Right renal pelvis (tissue), 4 donors: Measurements from ENCODE around the gene NBDY. TPM values are rescaled to one million over a fixed set of nuclear protein-coding genes. Genes with fewer than 3 reads are reported as not detected.
A peak's percentile ranks its signal among the peaks of the same experiment; 100 is the strongest.
"Not testable (repeated sequence)": the region's sequence is repeated elsewhere in the genome, so short reads cannot be mapped to it uniquely, and the experiment has no call there.

Experiments used
- DNase-seq, 4 donors: peaks; one replicate each; pipeline ENCODE4 v3.0.0-alpha.2; 2013; ENCODE audit warnings: low read depth in 4 of 4, low spot score in 3 of 4, missing footprints in 1 of 4
- polyA plus RNA-seq, 4 donors: library from polyadenylated mRNA; unstranded; fragments of 120-200 nt; gene quantifications; one replicate each; pipeline ENCODE4 v1.2.1, GENCODE V29; 2013; ENCODE audit not compliant: insufficient read length in 4 of 4

Gene NBDY
- polyA plus RNA-seq, 4 donors: 99.9 to 126 (median 110) TPM

- peak; percentile 27 to 42 (median 34) for DNase-seq
Observed at GRCh38 chrX:56764153-56764974, 35.3 kb downstream of the NBDY start.

- DNase-seq: no peak
Observed at GRCh38 chrX:56764975-56765791, 36.1 kb downstream of the NBDY start.

DNA sequence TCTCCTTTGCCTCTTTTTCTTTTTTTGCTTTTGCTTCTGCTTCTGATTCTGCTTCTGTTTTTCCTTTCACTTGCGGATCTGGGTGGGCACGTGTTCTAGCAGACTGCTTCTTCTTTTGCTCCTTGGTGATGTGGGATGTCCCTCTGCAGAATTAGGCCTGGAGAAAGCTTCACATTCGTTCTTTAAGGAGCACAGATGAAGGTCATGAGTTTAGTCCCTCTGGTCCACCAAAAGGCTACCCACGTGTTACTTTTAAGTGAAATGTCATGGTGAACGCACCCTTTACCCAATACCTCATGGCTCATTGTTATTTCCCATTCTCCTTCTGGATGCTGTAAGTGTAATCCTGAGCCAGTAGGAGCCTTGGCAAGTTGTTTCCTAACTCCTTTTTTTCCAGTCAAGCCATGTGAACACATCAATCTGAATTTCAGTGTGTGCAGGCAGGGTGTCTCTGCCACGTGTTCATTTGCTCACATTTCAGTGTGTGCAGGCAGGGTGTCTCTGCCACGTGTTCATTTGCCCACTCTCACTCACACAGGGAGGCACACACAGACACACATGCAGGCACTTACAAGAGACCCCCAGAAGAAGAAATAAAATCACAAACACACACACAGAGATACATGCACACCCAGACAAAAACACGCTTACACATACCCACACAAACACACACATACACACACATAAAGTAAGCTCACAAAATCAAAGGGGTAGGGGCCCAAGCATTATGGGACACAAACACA lies 36.9 kb downstream of the NBDY start:
- DNase-seq: no peak

DNA sequence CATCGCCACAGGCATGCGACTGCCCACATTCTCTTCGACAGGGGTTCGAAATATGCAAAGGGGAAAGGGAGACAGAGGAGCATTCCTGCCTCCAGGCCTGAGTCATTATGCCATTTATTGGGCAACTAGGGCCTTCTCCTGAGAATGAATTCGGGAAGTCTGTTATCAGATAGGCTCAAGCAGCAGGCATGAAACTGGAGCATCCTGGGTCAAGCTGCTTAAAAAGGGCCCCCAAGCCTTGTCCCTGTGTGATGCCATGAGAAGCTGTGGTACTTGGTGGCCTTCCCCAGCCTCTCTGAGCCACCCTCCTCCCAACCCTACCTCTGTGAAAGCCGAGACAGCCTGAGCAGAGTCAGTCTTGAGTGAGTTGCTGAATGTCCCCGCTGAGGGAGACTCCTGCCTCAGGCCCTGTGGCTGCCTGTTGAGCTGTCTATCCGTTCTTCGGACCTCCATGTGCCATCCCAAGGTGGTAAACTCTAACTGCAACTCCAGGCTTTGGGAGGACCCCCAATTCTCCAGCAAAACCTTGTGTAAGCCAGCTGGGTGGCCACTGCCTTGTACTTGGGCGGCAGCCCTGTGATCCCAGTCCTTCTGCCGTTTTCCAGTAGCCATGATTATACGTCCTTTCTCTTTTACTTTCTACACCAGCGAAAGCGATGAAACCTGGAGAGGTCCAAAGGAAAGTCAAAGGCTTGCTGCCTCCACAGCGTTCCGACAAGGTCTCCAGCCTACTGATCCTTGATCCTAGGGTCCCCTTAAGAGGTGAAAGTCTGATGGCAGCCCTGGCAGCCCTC lies 37.7 kb downstream of the NBDY start:
- DNase-seq: no peak

GRCh38 chrX:56767348-56768119 lies 38.5 kb downstream of the NBDY start:
- not testable (repeated sequence) for DNase-seq

DNA sequence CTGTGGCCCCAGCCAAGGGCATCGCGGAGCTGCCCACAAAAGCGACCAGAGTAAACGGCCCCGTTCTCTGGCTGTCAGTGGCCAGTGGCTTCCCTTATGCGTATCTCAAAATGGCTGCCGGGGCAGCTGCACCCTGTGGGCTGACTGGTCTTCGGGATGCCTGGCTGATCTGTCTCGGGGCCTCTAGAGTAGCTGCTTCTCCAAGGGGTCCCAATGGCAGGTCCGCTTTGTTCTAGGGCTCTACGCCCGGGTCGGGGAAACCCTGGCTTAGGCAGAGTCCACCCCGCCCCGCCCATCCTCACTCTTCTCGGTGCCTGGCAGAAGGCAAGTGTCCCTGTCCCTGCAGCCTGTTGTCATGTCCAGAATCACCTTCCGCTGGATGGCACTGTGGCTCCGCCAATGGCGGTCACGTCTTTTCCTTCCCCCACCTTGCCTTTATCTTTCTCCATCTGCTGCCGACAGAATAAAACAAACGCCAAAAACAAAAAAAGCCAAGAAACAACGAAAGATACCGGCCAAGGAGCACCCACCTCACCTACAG lies 39.1 kb downstream of the NBDY start:
- not testable (repeated sequence) for DNase-seq

GRCh38 chrX:56772675-56773521 lies 43.9 kb downstream of the NBDY start:
- DNase-seq: not testable (repeated sequence)

DNA sequence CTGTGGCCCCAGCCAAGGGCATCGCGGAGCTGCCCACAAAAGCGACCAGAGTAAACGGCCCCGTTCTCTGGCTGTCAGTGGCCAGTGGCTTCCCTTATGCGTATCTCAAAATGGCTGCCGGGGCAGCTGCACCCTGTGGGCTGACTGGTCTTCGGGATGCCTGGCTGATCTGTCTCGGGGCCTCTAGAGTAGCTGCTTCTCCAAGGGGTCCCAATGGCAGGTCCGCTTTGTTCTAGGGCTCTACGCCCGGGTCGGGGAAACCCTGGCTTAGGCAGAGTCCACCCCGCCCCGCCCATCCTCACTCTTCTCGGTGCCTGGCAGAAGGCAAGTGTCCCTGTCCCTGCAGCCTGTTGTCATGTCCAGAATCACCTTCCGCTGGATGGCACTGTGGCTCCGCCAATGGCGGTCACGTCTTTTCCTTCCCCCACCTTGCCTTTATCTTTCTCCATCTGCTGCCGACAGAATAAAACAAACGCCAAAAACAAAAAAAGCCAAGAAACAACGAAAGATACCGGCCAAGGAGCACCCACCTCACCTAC lies 44.5 kb downstream of the NBDY start:
- not testable (repeated sequence) for DNase-seq

- not testable (repeated sequence) for DNase-seq
Observed at GRCh38 chrX:56778099-56778923, 49.3 kb downstream of the NBDY start.

GRCh38 chrX:56778924-56779468 lies 50.0 kb downstream of the NBDY start:
- DNase-seq: not testable (repeated sequence)

- DNase-seq: not testable (repeated sequence)
Observed at GRCh38 chrX:56780681-56781649, 51.9 kb downstream of the NBDY start.

- DNase-seq: no peak
Observed at GRCh38 chrX:56782352-56782751, 53.3 kb downstream of the NBDY start.

DNA sequence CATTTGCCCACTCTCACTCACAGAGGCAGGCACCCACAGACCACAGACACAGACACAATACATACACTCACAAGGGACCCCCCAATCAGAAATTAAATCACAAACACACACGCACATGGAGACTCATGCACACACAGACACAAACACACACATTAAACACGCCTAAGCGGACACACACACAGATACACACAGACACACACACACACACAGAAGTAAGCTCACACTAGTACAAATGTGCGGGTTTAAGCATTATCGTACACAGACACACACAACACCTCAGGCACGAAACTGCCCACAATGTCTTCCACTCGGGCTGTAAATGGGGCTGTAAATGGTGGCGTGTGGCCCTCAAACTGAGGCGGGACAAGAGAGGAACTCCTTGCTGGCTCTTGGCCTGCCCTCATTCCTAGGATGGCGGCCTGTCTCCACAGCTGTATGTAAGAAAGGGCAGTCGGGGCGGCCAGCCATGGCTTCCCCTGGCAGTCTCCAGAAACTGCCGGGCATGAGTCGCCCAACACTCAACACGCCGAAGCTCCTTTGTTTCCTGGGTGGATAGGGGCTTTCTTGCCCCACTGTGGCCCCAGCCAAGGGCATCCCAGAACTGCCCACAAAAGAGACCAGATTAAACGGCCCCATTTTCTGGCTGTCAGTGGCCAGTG lies 53.9 kb downstream of the NBDY start:
- no peak for DNase-seq

DNA sequence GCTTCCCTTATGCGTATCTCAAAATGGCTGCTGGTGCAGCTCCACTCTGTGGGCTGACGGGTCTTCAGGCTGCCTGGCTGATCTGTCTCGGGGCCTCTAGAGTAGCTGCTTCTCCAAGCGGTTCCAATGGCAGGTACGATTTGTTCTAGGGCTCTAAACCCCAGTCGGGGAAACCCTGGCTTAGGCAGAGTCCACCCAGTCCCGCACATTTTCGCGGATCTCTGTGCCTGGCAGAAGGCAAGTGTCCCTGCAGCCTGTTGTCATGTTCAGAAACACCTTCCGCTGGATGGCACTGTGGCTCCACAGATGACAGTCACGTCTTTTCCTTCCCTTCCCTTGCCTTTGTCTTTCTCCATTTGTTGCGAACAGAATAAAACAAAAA lies 54.4 kb downstream of the NBDY start:
- DNase-seq: no peak

DNA sequence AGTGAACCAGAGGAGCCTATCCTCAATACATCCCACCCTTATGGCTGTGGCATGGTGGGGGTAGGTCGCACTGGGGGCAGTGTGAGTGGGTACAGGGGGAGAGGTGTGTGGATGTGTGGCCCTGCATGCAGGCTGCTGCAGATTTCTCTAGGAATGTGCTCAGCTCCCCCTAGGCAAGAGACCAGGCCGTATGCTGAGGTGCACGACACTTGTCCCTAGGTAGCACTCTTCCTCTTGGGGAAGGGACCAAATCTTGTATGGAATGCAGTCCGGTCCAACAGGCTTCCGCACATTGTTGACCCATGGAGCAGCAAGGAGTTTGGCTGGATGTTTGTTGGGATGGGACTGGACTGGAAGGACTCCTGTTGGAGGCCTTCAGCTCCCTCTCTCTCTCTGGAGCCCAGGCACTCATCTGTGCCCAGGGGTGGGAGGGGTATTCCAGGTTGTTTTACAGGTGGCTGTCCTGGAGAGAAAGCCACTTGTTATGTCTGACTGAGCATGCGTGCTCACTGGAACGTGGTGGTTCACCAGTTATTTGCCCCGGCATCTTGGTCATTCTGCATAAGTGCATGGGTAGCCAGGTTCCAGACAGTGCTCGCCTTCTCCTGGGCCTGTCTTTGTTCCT lies 55.1 kb downstream of the NBDY start:
- DNase-seq: no peak
